Peyer's patch (tissue), 4 donors: ENCODE measurements around the gene MCF2L. TPM values are rescaled to one million over a fixed set of nuclear protein-coding genes. Genes with fewer than 3 reads are reported as not detected.

Experiments used
- DNase-seq, 3 donors: peaks; one replicate each; pipeline ENCODE4 v3.0.0-alpha.2; 2017 to 2019
- H3K27ac ChIP-seq, 4 donors: fragments of 200-600 bp; sonication (generic); one replicate each; pipeline ENCODE4 v1.5.1; 2016 to 2019
- H3K27me3 ChIP-seq, 2 donors: fragments of 200-600 bp; sonication (generic); one replicate each; pipeline ENCODE4 v1.5.1; 2019
- H3K36me3 ChIP-seq, 3 donors: fragments of 200-600 bp; sonication (generic); one replicate each; pipeline ENCODE4 v1.5.1; 2016 to 2019
- H3K4me1 ChIP-seq, 4 donors: fragments of 200-600 bp; sonication (generic); one replicate each; pipeline ENCODE4 v1.5.1; 2016 to 2019
- H3K4me3 ChIP-seq, 4 donors: fragments of 200-600 bp; sonication (generic); 1 replicate in 3 of 4; 2 replicates in 1 of 4; pipeline ENCODE4 v1.5.1; 2016 to 2019; ENCODE audit warnings: mild to moderate bottlenecking in 1 of 4
- H3K9me3 ChIP-seq, 4 donors: fragments of 200-600 bp; sonication (generic); one replicate each; pipeline ENCODE4 v1.5.1; 2016 to 2019; ENCODE audit warnings: mild to moderate bottlenecking in 1 of 4
- CTCF ChIP-seq, 6 experiments: fragments of 450-650 bp in 4 of 6; fragments of 200-600 bp in 2 of 6; sonication (generic) in 1 of 6; IDR thresholded peaks; one replicate each; pipeline ENCODE4 v1.5.1; 2017 to 2019; ENCODE audit warnings: antibody characterized with exemption in 6 of 6, mild to moderate bottlenecking in 3 of 6, moderate library complexity in 1 of 6
- POLR2A ChIP-seq, 2 donors: fragments of 450-650 bp; IDR thresholded peaks; one replicate each; pipeline ENCODE4 v1.5.1; 2017; ENCODE audit warnings: antibody characterized with exemption in 2 of 2, mild to moderate bottlenecking in 2 of 2, moderate library complexity in 2 of 2
- total RNA-seq, 4 donors: library from RNA; depleted of rRNA; stranded (reverse); fragments of >200 nt; gene quantifications; one replicate each; pipeline ENCODE4 v1.1.0, GENCODE V29; 2016

MCF2L gene
- total RNA-seq, 4 donors from 2014 or later: 81.4 to 165 (median 149) TPM

- no peaks in the 10 kb centered on the region for H3K4me1 ChIP-seq
- H3K27ac ChIP-seq: no peak overlapping the region
- H3K9me3 ChIP-seq: no peaks in the 10 kb centered on the region
- no peak overlapping the region for H3K4me3 ChIP-seq
- H3K36me3 ChIP-seq: no peaks in the 10 kb centered on the region
- TF ChIP-seq CTCF (IDR thresholded peaks at IDR 0.05): no peak
- no peaks in the 10 kb centered on the region for H3K27me3 ChIP-seq
- peak in 2 of 3 donors; percentile 18 to 29 for DNase-seq
Measured at GRCh38 chr13:112961457-112962369, 7.3 kb upstream of the MCF2L start.

GRCh38 chr13:112962396-112962795, 6.6 kb upstream of the MCF2L start:
- TF ChIP-seq CTCF (IDR thresholded peaks at IDR 0.05) (no peak), POLR2A (IDR thresholded peaks at IDR 0.05) (no peak)
- H3K9me3 ChIP-seq: no peaks in the 10 kb centered on the region
- H3K27me3 ChIP-seq: no peaks in the 10 kb centered on the region
- DNase-seq: peak in 1 of 3 donors; percentile 25
- H3K4me1 ChIP-seq: no peaks in the 10 kb centered on the region
- H3K27ac ChIP-seq: no peak overlapping the region
- H3K4me3 ChIP-seq: no peak overlapping the region
- no peaks in the 10 kb centered on the region for H3K36me3 ChIP-seq

- Histone ChIP-seq H3K4me1 (no peaks in the 10 kb centered on the region), H3K9me3 (no peaks in the 10 kb centered on the region), H3K4me3 (no peak overlapping the region), H3K27me3 (no peaks in the 10 kb centered on the region), H3K36me3 (no peaks in the 10 kb centered on the region), H3K27ac (no peak overlapping the region)
- DNase-seq: no peak
- TF ChIP-seq CTCF (IDR thresholded peaks at IDR 0.05): no peak
- no peak for TF ChIP-seq POLR2A (IDR thresholded peaks at IDR 0.05)
Measured at GRCh38 chr13:112962911-112963625, 5.9 kb upstream of the MCF2L start.

GRCh38 chr13:112963641-112964040, 5.4 kb upstream of the MCF2L start:
- no peak overlapping the region for H3K27ac ChIP-seq

More at GRCh38 chr13:112963641-112964040, 5.4 kb upstream of the MCF2L start:
- H3K4me1 ChIP-seq: peaks cover 0 to 5% (median 2%) of the 10 kb centered on the region in 4 donors
- DNase-seq: peak in 1 of 3 donors; percentile 27
- H3K4me3 ChIP-seq: no peak overlapping the region
- H3K9me3 ChIP-seq: no peaks in the 10 kb centered on the region
- H3K27me3 ChIP-seq: no peaks in the 10 kb centered on the region
- no peak for TF ChIP-seq CTCF (IDR thresholded peaks at IDR 0.05)
- TF ChIP-seq POLR2A (IDR thresholded peaks at IDR 0.05): no peak
- no peaks in the 10 kb centered on the region for H3K36me3 ChIP-seq
